ENCODE measurements around the gene SCLY. TPM values are rescaled to one million over a fixed set of nuclear protein-coding genes. Genes with fewer than 3 reads are reported as not detected.

Gene SCLY
- total and polyA plus RNA-seq, 2 of the 13 experiments (the other 11 are each of a cell fraction or from before 2014, with no cell fraction given), result 27.9 to 38.6 TPM

- TF ChIP-seq ZNF460 (CRISPR knock-in tag; IDR thresholded peaks at IDR 0.05; ENCODE audit: borderline replicate concordance) (peak; percentile 62; the same call in 1 of the 2 replicates), BORCS8-MEF2B (CRISPR knock-in tag; IDR thresholded peaks at IDR 0.05) (no peak), TEAD2 (CRISPR knock-in tag; IDR thresholded peaks at IDR 0.05) (no peak), ARNT2 (CRISPR knock-in tag; IDR thresholded peaks at IDR 0.05; ENCODE audit: low read depth) (no peak), KAT2B (IDR thresholded peaks at IDR 0.05; ENCODE audit: borderline replicate concordance, low read depth, low read length) (no peak), ZNF639 (CRISPR knock-in tag; conservative IDR thresholded peaks at IDR 0.05) (no peak)
- Histone ChIP-seq H3K4me2 (ENCODE audit: low read depth, low read length) (no peak overlapping the region), H3K9me3 (ENCODE audit: low read length) (no peaks in the 10 kb centered on the region), H3K36me3 (replicated peaks in 1 of 2; ENCODE audit: control insufficient read depth in 1 of 2, insufficient read depth in 2 of 2, low read length in 2 of 2) (no peaks in the 10 kb centered on the region), H4K20me1 (ENCODE audit: insufficient read depth, low read length) (no peaks in the 10 kb centered on the region), H3K27me3 (ENCODE audit: control insufficient read depth in 1 of 2, insufficient read depth in 2 of 2, low read length in 2 of 2) (peaks cover 3 to 51% of the 10 kb centered on the region in 2 experiments), H3K27ac (ENCODE audit: extremely low read length, insufficient read depth, low read length) (no peak overlapping the region), H3K9ac (ENCODE audit: insufficient read depth, low read depth, low read length) (no peak overlapping the region), H3K4me3 (replicated peaks in 1 of 3; ENCODE audit: insufficient read depth in 1 of 3, low read depth in 2 of 3, low read length in 3 of 3) (no peak overlapping the region), H3K4me1 (ENCODE audit: insufficient read depth, low read length) (peaks cover 15% of the 10 kb centered on the region), H2AFZ (ENCODE audit: low read length) (no peak overlapping the region), H3K79me2 (ENCODE audit: insufficient read depth, low read length) (no peaks in the 10 kb centered on the region)
- ATAC-seq (no peak), FAIRE-seq (no peak), DNase-seq (ENCODE audit: low spot score) (no peak)
- POLR2A ChIA-PET, result no interaction called here
- in situ Hi-C loops (cut with HindIII; ENCODE audit: extremely low pct_ligation_motif_present, low pct_unique_long_range_greater_than_20kb) (no loop called here), intact Hi-C loops (cut with micrococcal nuclease; ENCODE audit: unreplicated experiment) (no loop called here)
- no TSS peak for BruUV-seq (replicated peaks)
- WGBS (ENCODE audit: low lambda C conversion rate), result 53% methylated on average over 22 of the region's 27 CpGs
- CTCF ChIA-PET (ENCODE audit: low intra/inter-chr PET ratio, low total read pairs), result interaction anchor here (1.5 kb wide), 1 partner anchor 18 kb away, joined by 6 read pairs; no protein-coding TSS in a partner anchor
These were observed 60.9 kb downstream of the SCLY start for GRCh38 chr2:238121511-238122286.
